Suprapubic skin (tissue), 4 donors: ENCODE results near the gene ATP5MK. TPM values are rescaled to one million over a fixed set of nuclear protein-coding genes. Genes with fewer than 3 reads are reported as not detected.

Experiments used
- DNase-seq, 2 donors: peaks; one replicate each; pipeline ENCODE4 v3.0.0-alpha.2; 2019; ENCODE audit warnings: low spot score in 2 of 2
- H3K27ac ChIP-seq: fragments of 200-600 bp; sonication (generic); one replicate; pipeline ENCODE4 v1.5.1; 2019
- H3K27me3 ChIP-seq: fragments of 200-600 bp; sonication (generic); one replicate; pipeline ENCODE4 v1.5.1; 2019
- H3K36me3 ChIP-seq: fragments of 200-600 bp; sonication (generic); one replicate; pipeline ENCODE4 v1.5.1; 2019
- H3K4me1 ChIP-seq: fragments of 200-600 bp; sonication (generic); one replicate; pipeline ENCODE4 v1.5.1; 2019
- H3K4me3 ChIP-seq: fragments of 200-600 bp; sonication (generic); one replicate; pipeline ENCODE4 v1.5.1; 2019; ENCODE audit warnings: mild to moderate bottlenecking
- H3K9me3 ChIP-seq: fragments of 200-600 bp; sonication (generic); one replicate; pipeline ENCODE4 v1.5.1; 2019
- EP300 ChIP-seq: sonication (generic); formaldehyde crosslinking; IDR thresholded peaks from one replicate; pipeline ENCODE4 v1.6.1; 2017; ENCODE audit warnings: antibody characterized with exemption
- POLR2A ChIP-seq, 2 donors: fragments of 450-650 bp; IDR thresholded peaks; one replicate each; pipeline ENCODE4 v1.6.1; 2017; ENCODE audit warnings: antibody characterized with exemption in 2 of 2, mild to moderate bottlenecking in 2 of 2, moderate library complexity in 2 of 2
- POLR2AphosphoS5 ChIP-seq, 3 donors: sonication (generic); formaldehyde crosslinking; IDR thresholded peaks; one replicate each; pipeline ENCODE4 v1.6.1; 2017; ENCODE audit warnings: antibody characterized with exemption in 3 of 3
- WGBS: methylation state at CpG from one replicate; pipeline ENCODE4 v1.1.5; 2018; 5-methylcytosine and 5-hydroxymethylcytosine counted together
- total RNA-seq, 4 donors: library from RNA; depleted of rRNA; stranded (reverse); fragments of >200 nt; gene quantifications; one replicate each; pipeline ENCODE4 v1.1.0, GENCODE V29; 2016
- TF ChIP-seq, protein P1 (sequence below), 2 donors: fragments of 200-600 bp in 1 of 2; fragments of 450-650 bp in 1 of 2; sonication (generic) in 1 of 2; IDR thresholded peaks; one replicate each; pipeline ENCODE4 v1.5.1; 2016 to 2019; ENCODE audit warnings: antibody characterized with exemption in 2 of 2, mild to moderate bottlenecking in 1 of 2, moderate library complexity in 1 of 2

ATP5MK gene
- total RNA-seq, 4 donors from 2014 or later = 92.4 to 207 (median 167) TPM

DNA sequence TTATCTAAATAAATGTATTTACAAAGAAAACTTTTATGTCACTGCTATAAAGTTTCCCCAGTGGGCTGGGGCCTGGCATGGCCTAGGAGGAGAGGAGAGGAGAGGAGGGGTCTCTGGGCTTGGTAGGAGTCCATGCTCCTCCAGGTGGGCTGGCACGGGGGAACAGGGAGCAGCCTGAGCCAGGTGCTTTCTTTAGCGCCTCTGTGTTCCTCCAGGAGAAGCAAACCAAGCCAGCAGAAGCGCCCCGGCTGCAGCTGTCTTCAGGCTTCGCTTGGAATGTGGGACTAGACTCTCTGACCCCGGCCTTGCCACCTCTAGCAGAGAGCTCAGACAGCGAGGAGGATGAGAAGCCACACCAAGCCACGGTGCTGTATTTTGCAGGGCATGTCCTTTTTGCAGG, 45.3 kb upstream of the ATP5MK start:
- 81% methylated on average over 3 of the region's 8 CpGs for WGBS
- no peak overlapping the region for H3K27ac ChIP-seq
- peaks cover 97% of the 10 kb centered on the region for H3K36me3 ChIP-seq
- no peak for DNase-seq
- H3K9me3 ChIP-seq = no peaks in the 10 kb centered on the region
- TF ChIP-seq POLR2AphosphoS5 (IDR thresholded peaks at IDR 0.05) (no peak), EP300 (no peak), POLR2A (IDR thresholded peaks at IDR 0.05) (no peak)
- TF ChIP-seq, protein P1, sequence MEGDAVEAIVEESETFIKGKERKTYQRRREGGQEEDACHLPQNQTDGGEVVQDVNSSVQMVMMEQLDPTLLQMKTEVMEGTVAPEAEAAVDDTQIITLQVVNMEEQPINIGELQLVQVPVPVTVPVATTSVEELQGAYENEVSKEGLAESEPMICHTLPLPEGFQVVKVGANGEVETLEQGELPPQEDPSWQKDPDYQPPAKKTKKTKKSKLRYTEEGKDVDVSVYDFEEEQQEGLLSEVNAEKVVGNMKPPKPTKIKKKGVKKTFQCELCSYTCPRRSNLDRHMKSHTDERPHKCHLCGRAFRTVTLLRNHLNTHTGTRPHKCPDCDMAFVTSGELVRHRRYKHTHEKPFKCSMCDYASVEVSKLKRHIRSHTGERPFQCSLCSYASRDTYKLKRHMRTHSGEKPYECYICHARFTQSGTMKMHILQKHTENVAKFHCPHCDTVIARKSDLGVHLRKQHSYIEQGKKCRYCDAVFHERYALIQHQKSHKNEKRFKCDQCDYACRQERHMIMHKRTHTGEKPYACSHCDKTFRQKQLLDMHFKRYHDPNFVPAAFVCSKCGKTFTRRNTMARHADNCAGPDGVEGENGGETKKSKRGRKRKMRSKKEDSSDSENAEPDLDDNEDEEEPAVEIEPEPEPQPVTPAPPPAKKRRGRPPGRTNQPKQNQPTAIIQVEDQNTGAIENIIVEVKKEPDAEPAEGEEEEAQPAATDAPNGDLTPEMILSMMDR (IDR thresholded peaks at IDR 0.05) = no peak
- H3K27me3 ChIP-seq = no peaks in the 10 kb centered on the region
- H3K4me3 ChIP-seq = no peak overlapping the region
- H3K4me1 ChIP-seq = peaks cover 20% of the 10 kb centered on the region

GRCh38 chr10:103441206-103441605, 44.9 kb upstream of the ATP5MK start:
- WGBS = 91% methylated on average over 8 of the region's 8 CpGs
- Histone ChIP-seq H3K27ac (no peak overlapping the region), H3K4me1 (peaks cover 16% of the 10 kb centered on the region), H3K4me3 (no peak overlapping the region), H3K9me3 (no peaks in the 10 kb centered on the region), H3K36me3 (peaks cover 97% of the 10 kb centered on the region), H3K27me3 (no peaks in the 10 kb centered on the region)
- TF ChIP-seq POLR2AphosphoS5 (IDR thresholded peaks at IDR 0.05) (no peak), EP300 (no peak), POLR2A (IDR thresholded peaks at IDR 0.05) (no peak)
- TF ChIP-seq, protein P1 (IDR thresholded peaks at IDR 0.05) = no peak
- DNase-seq = no peak

DNA sequence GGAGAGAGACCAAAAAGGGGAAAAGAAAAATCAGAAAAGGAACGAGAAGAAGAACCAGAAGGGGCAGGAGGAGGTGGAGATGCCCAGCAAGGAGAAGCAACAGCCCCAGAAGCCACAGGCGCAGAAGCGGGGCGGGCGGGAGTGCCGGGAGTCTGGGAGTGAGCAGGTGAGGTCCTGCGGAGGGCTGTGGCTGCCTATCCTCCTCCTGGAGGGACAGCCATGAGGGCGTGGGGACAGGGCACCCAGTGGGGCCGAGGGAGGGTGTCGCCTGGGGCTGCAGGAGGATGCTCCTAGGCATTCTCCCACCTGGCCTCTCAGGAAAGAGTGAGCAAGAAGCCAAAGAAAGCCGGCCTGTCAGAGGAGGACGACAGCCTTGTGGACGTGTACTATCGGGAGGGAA, 44.1 kb upstream of the ATP5MK start:
- no peak for TF ChIP-seq EP300
- DNase-seq = no peak
- H3K27me3 ChIP-seq = no peaks in the 10 kb centered on the region
- H3K27ac ChIP-seq = no peak overlapping the region
- no peak overlapping the region for H3K4me3 ChIP-seq
- peaks cover 97% of the 10 kb centered on the region for H3K36me3 ChIP-seq
- H3K9me3 ChIP-seq = no peaks in the 10 kb centered on the region
- H3K4me1 ChIP-seq = peaks cover 8% of the 10 kb centered on the region
- 89% methylated on average over 14 of the region's 14 CpGs for WGBS

- TF ChIP-seq EP300 (no peak), POLR2A (IDR thresholded peaks at IDR 0.05) (no peak), POLR2AphosphoS5 (IDR thresholded peaks at IDR 0.05) (no peak)
- TF ChIP-seq, protein P1 (IDR thresholded peaks at IDR 0.05) = no peak
- peaks cover 94% of the 10 kb centered on the region for H3K36me3 ChIP-seq
Observed at GRCh38 chr10:103439776-103440175, 43.5 kb upstream of the ATP5MK start.

DNA sequence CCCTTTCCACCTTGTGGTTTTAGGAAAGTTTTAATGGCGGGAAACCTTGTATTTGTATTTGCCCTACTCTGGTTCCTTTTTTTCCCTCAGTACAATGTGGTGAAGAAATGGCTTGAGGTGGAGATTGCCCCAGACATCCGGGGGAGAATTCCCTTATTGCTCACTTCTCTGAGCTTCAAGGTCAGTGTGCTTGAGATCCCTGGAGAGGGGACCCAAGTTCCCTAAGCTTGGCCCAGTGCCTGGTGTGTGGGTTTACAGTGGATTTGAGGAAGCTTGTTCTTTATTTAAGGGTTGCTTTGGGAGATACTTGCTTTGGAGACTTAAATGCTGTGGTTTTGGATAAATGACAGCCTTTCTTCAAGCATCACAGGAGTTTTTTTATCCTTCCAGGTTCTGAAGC, 37.6 kb upstream of the ATP5MK start:
- Histone ChIP-seq H3K36me3 (peaks cover 85% of the 10 kb centered on the region), H3K27ac (no peak overlapping the region), H3K27me3 (no peaks in the 10 kb centered on the region), H3K9me3 (no peaks in the 10 kb centered on the region), H3K4me1 (no peaks in the 10 kb centered on the region), H3K4me3 (no peak overlapping the region)
- WGBS = 86% methylated on average over 2 of the region's 2 CpGs
- no peak for TF ChIP-seq POLR2AphosphoS5 (IDR thresholded peaks at IDR 0.05)
- DNase-seq = no peak

More at GRCh38 chr10:103439776-103440175, 43.5 kb upstream of the ATP5MK start:
- WGBS = 90% methylated on average over 4 of the region's 4 CpGs
- no peaks in the 10 kb centered on the region for H3K27me3 ChIP-seq
- H3K27ac ChIP-seq = no peak overlapping the region
- H3K4me3 ChIP-seq = no peak overlapping the region
- peaks cover 3% of the 10 kb centered on the region for H3K4me1 ChIP-seq
- no peaks in the 10 kb centered on the region for H3K9me3 ChIP-seq
- DNase-seq = no peak

DNA sequence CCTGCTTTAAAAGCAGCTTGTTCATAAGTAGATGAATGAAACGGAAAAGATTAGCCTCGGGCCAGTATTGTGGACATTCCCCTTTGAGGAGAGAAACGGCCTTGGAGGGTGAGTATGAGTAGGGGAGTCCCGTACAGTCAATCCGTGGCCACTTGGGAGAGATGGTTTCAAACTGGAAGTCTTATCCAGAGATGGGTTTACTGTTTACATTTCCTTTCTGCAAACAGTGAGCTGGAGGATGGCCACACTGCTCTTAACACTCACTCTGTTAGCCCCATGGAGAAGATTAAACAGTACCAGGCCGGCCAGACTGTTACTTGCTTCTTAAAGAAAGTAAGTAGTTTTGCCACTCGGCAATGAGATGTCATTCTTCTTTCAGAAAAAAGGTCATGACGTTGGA, 35.6 kb upstream of the ATP5MK start:
- 89% methylated on average over 8 of the region's 8 CpGs for WGBS
- Histone ChIP-seq H3K27me3 (no peaks in the 10 kb centered on the region), H3K36me3 (peaks cover 84% of the 10 kb centered on the region), H3K27ac (no peak overlapping the region), H3K9me3 (no peaks in the 10 kb centered on the region), H3K4me1 (no peaks in the 10 kb centered on the region), H3K4me3 (no peak overlapping the region)
- TF ChIP-seq POLR2AphosphoS5 (IDR thresholded peaks at IDR 0.05) (no peak), POLR2A (IDR thresholded peaks at IDR 0.05) (no peak), EP300 (no peak)
- TF ChIP-seq, protein P1 (IDR thresholded peaks at IDR 0.05) = no peak
- no peak for DNase-seq
